Amniotic stem cell (primary cell): ENCODE data around the gene SMARCB1.
A peak's percentile ranks its signal among the peaks of the same experiment; 100 is the strongest.

ENCODE experiments used
- DNase-seq: peaks from one replicate; lab custom pipeline; 2025; lab: John Stamatoyannopoulos, UW

Gene SMARCB1

GRCh38 chr22:23786752-23787599, at the start of gene SMARCB1:
SMARCB1 (plus strand) TSS chr22:23786966; CDS start chr22:23787170, 204 bp downstream.
- DNase-seq: peak; percentile 71

- DNase-seq: no peak
These were observed 49.1 kb upstream of the SMARCB1 start for GRCh38 chr22:23737696-23738095.

- DNase-seq: no peak
These were observed 44.1 kb upstream of the SMARCB1 start for GRCh38 chr22:23742505-23743264.

GRCh38 chr22:23743303-23743705, 43.5 kb upstream of the SMARCB1 start:
- DNase-seq: no peak

- DNase-seq: no peak
These were observed 42.8 kb upstream of the SMARCB1 start for GRCh38 chr22:23744001-23744400.

GRCh38 chr22:23744485-23744884, 42.3 kb upstream of the SMARCB1 start:
- no peak for DNase-seq

GRCh38 chr22:23745791-23746190, 41.0 kb upstream of the SMARCB1 start:
- no peak for DNase-seq

- no peak for DNase-seq
These were observed 36.9 kb upstream of the SMARCB1 start for GRCh38 chr22:23749841-23750301.

- DNase-seq: no peak
These were observed 36.4 kb upstream of the SMARCB1 start for GRCh38 chr22:23750367-23750713.

GRCh38 chr22:23750714-23751440, 35.9 kb upstream of the SMARCB1 start, which contains the start of gene ZNF70:
ZNF70 (minus strand) TSS chr22:23751112; CDS start chr22:23745140, 5,972 bp downstream.
- DNase-seq: no peak

- DNase-seq: no peak
These were observed 35.2 kb upstream of the SMARCB1 start for GRCh38 chr22:23751441-23751996.

- no peak for DNase-seq
These were observed 34.6 kb upstream of the SMARCB1 start for GRCh38 chr22:23752090-23752691.

- no peak for DNase-seq
These were observed 34.0 kb upstream of the SMARCB1 start for GRCh38 chr22:23752750-23753149.

GRCh38 chr22:23753385-23753784, 33.4 kb upstream of the SMARCB1 start:
- DNase-seq: no peak

- DNase-seq: no peak
These were observed 32.4 kb upstream of the SMARCB1 start, which contains the start of gene VPREB3 for GRCh38 chr22:23754220-23754919. VPREB3 (minus strand) TSS chr22:23754425; CDS start chr22:23754363, 62 bp downstream.

- DNase-seq: no peak
These were observed 31.7 kb upstream of the SMARCB1 start for GRCh38 chr22:23754980-23755636.

GRCh38 chr22:23755711-23756110, 31.1 kb upstream of the SMARCB1 start:
- no peak for DNase-seq

- no peak for DNase-seq
These were observed 29.9 kb upstream of the SMARCB1 start for GRCh38 chr22:23756891-23757290.

- DNase-seq: no peak
These were observed 27.2 kb upstream of the SMARCB1 start for GRCh38 chr22:23759566-23759965.

GRCh38 chr22:23760056-23760455, 26.7 kb upstream of the SMARCB1 start:
- no peak for DNase-seq
